Neuronal stem cell (in vitro differentiated cells): Measurements from ENCODE around the gene HSF4.

Source experiments
- DNase-seq: peaks from one replicate; pipeline ENCODE4 v3.0.0-alpha.2; 2013; ENCODE audit warnings: low spot score
- H2AFZ ChIP-seq: one replicate; pipeline ENCODE4 v1.6.1; 2013; ENCODE audit warnings: mild to moderate bottlenecking, low read length, inconsistent platforms
- H2AK5ac ChIP-seq: 2 replicates; pipeline ENCODE4 v1.6.1; 2013; ENCODE audit warnings: low read depth, mild to moderate bottlenecking, inconsistent platforms, low read length, moderate library complexity, mixed read lengths
- H2BK120ac ChIP-seq: 2 replicates; pipeline ENCODE4 v1.6.1; 2013; ENCODE audit warnings: low read depth, mild to moderate bottlenecking, inconsistent platforms, low read length, moderate library complexity, mixed read lengths
- H2BK12ac ChIP-seq: one replicate; pipeline ENCODE4 v1.6.1; 2013; ENCODE audit warnings: low read length, inconsistent platforms
- H2BK15ac ChIP-seq: 2 replicates; pipeline ENCODE4 v1.6.1; 2013; ENCODE audit warnings: mild to moderate bottlenecking, low read length, inconsistent platforms, mixed read lengths
- H2BK5ac ChIP-seq: one replicate; pipeline ENCODE4 v1.6.1; 2013; ENCODE audit warnings: inconsistent platforms, mild to moderate bottlenecking, low read length, moderate library complexity
- H3K14ac ChIP-seq: one replicate; pipeline ENCODE4 v1.6.1; 2013; ENCODE audit warnings: low read length, inconsistent platforms
- H3K18ac ChIP-seq: 2 replicates; pipeline ENCODE4 v1.6.1; 2013; ENCODE audit warnings: low read length, inconsistent platforms
- H3K23ac ChIP-seq: 2 replicates; pipeline ENCODE4 v1.6.1; 2013; ENCODE audit warnings: low read depth, mild to moderate bottlenecking, mixed read lengths, low read length, inconsistent platforms; ENCODE audit not compliant: poor library complexity
- H3K27ac ChIP-seq: replicated peaks from 3 replicates; pipeline ENCODE4 v1.5.1; 2013; ENCODE audit warnings: low read length, inconsistent platforms
- H3K27me3 ChIP-seq, 3 experiments: 2 replicates each; pipeline ENCODE4 v1.6.1; 2013; ENCODE audit warnings: low read length in 3 of 3, mild to moderate bottlenecking in 2 of 3, inconsistent platforms in 1 of 3, low read depth in 1 of 3, mixed read lengths in 1 of 3, moderate library complexity in 1 of 3; ENCODE audit not compliant: control insufficient read depth in 3 of 3, insufficient read depth in 3 of 3
- H3K36me3 ChIP-seq, 2 donors: replicated peaks in 1 of 2; 2 replicates each; pipeline ENCODE4 v1.6.1; 2013; ENCODE audit warnings: low read length in 2 of 2; ENCODE audit not compliant: control insufficient read depth in 2 of 2, insufficient read depth in 2 of 2
- H3K4ac ChIP-seq: 2 replicates; pipeline ENCODE4 v1.6.1; 2013; ENCODE audit warnings: inconsistent platforms, mild to moderate bottlenecking, low read length, moderate library complexity
- H3K4me1 ChIP-seq, 2 donors: 1 replicate in 1 of 2; 2 replicates in 1 of 2; pipeline ENCODE4 v1.6.1; 2013; ENCODE audit warnings: low read length in 2 of 2, low read depth in 1 of 2; ENCODE audit not compliant: control insufficient read depth in 2 of 2, insufficient read depth in 1 of 2
- H3K4me2 ChIP-seq: one replicate; pipeline ENCODE4 v1.6.1; 2013; ENCODE audit warnings: mild to moderate bottlenecking, low read length, inconsistent platforms; ENCODE audit not compliant: insufficient read depth, poor library complexity, severe bottlenecking
- H3K4me3 ChIP-seq, 2 donors: 2 replicates each; pipeline ENCODE4 v1.5.1; 2013; ENCODE audit warnings: low read length in 2 of 2, mild to moderate bottlenecking in 2 of 2, inconsistent platforms in 1 of 2, moderate library complexity in 1 of 2
- H3K79me1 ChIP-seq: one replicate; pipeline ENCODE4 v1.6.1; 2013; ENCODE audit warnings: low read depth, mild to moderate bottlenecking, inconsistent platforms, low read length, moderate library complexity
- H3K9ac ChIP-seq: one replicate; pipeline ENCODE4 v1.6.1; 2013; ENCODE audit warnings: mild to moderate bottlenecking, low read depth, low read length, inconsistent platforms; ENCODE audit not compliant: poor library complexity
- H3K9me3 ChIP-seq, 2 donors: replicated peaks in 1 of 2; 2 replicates each; pipeline versions ENCODE3 to v1.6.1; 2013; ENCODE audit warnings: low read length in 2 of 2, mild to moderate bottlenecking in 2 of 2, inconsistent platforms in 1 of 2, low read depth in 1 of 2, mixed read lengths in 1 of 2, moderate library complexity in 1 of 2; ENCODE audit not compliant: control insufficient read depth in 2 of 2, insufficient read depth in 1 of 2
- H4K8ac ChIP-seq: one replicate; pipeline ENCODE4 v1.6.1; 2013; ENCODE audit warnings: low read depth, mild to moderate bottlenecking, inconsistent platforms, low read length, moderate library complexity
- H4K91ac ChIP-seq: one replicate; pipeline ENCODE4 v1.6.1; 2013; ENCODE audit warnings: low read length, low read depth, mild to moderate bottlenecking, inconsistent platforms; ENCODE audit not compliant: poor library complexity
- WGBS, 2 donors: extraction: QIAGEN DNeasy Blood & Tissue Kit; methylation state at CpG; one replicate each; pipeline ENCODE4 v1.1.7; 2013; ENCODE audit warnings: missing lambda C conversion rate in 2 of 2, mixed read lengths in 1 of 2; ENCODE audit not compliant: insufficient read length in 2 of 2, insufficient replicate concordance in 1 of 2; ENCODE audit errors: extremely low coverage in 2 of 2; 5-methylcytosine and 5-hydroxymethylcytosine counted together

Gene HSF4

GRCh38 chr16:67194260-67194659 is 29.7 kb downstream of the HSF4 start:
- H2BK5ac ChIP-seq, result no peak overlapping the region
- H2BK12ac ChIP-seq, result no peak overlapping the region
- H3K4me3 ChIP-seq, result no peak overlapping the region
- peaks cover 47 to 56% of the 10 kb centered on the region in 2 donors for H3K36me3 ChIP-seq
- H4K91ac ChIP-seq, result no peak overlapping the region
- H3K4ac ChIP-seq, result no peak overlapping the region
- no peak overlapping the region for H2BK15ac ChIP-seq
- DNase-seq, result no peak
- H3K14ac ChIP-seq, result no peak overlapping the region
- H3K4me2 ChIP-seq, result no peak overlapping the region
- no peaks in the 10 kb centered on the region for H3K27me3 ChIP-seq
- H3K9ac ChIP-seq, result no peak overlapping the region
- H2AK5ac ChIP-seq, result no peak overlapping the region
- H3K4me1 ChIP-seq, result peaks cover 14 to 20% of the 10 kb centered on the region in 2 donors
- no peak overlapping the region for H4K8ac ChIP-seq
- H3K79me1 ChIP-seq, result peaks cover 8% of the 10 kb centered on the region
- H3K9me3 ChIP-seq, result no peaks in the 10 kb centered on the region
- H2AFZ ChIP-seq, result no peak overlapping the region
- H2BK120ac ChIP-seq, result no peak overlapping the region
- no peak overlapping the region for H3K23ac ChIP-seq
- no peak overlapping the region for H3K27ac ChIP-seq
- WGBS, 2 donors, result no CpG with 5 or more reads among the region's 6 CpGs
- H3K18ac ChIP-seq, result no peak overlapping the region

DNA sequence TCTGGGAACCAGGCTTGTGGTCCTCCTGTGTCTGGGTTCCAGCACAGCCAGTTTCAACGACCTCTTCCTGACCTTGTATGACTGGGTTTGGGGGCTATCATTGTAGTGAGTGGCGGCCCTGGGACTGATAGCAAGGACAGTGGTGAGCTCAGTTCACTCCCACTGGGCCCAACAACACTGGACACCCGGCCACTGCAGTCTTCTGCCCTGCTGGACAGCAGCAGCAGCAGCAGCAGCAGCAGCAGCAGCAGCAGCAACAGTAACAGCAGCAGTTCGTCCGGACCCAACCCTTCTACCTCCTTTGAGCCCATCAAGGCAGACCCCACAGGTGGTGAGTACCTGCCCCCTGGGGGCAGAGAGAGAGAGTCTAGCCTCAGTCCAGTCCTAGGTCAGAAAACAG is 31.1 kb downstream of the HSF4 start:
- Histone ChIP-seq H3K9ac (no peak overlapping the region), H2BK12ac (no peak overlapping the region), H2AK5ac (no peak overlapping the region), H3K4me2 (no peak overlapping the region), H4K8ac (no peak overlapping the region), H2BK120ac (no peak overlapping the region), H3K4ac (no peak overlapping the region), H2BK5ac (no peak overlapping the region), H3K9me3 (no peaks in the 10 kb centered on the region), H2AFZ (no peak overlapping the region), H3K18ac (no peak overlapping the region), H3K23ac (no peak overlapping the region), H4K91ac (no peak overlapping the region), H3K4me1 (peaks cover 12 to 19% of the 10 kb centered on the region in 2 donors), H3K14ac (no peak overlapping the region), H3K27me3 (peaks cover 0 to 5% (median 0%) of the 10 kb centered on the region in 3 experiments), H3K36me3 (peaks cover 49 to 68% of the 10 kb centered on the region in 2 donors), H3K4me3 (no peak overlapping the region), H2BK15ac (no peak overlapping the region), H3K79me1 (peaks cover 8% of the 10 kb centered on the region), H3K27ac (no peak overlapping the region)
- no peak for DNase-seq
- no CpG with 5 or more reads among the region's 5 CpGs for WGBS, 2 donors

DNA sequence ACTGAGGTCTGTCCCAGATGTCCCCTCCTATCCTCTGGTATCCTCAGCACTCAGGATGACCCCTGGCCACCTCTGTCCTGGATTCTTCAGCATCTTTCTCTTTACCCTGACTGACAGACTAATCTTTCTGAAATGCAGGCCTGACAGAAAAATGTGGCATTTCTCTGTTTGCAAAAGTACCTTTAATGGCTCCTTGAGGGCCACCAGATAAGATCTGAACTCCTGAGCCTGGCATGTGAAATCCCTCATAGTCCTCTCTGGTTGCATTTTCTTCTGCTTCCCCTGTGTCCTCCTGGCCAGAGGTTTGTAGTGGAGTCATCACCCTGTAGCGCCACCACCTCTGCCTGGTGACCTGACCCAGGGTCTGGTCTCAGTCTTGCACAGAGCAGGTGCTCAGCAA is 32.3 kb downstream of the HSF4 start:
- H3K79me1 ChIP-seq, result peaks cover 8% of the 10 kb centered on the region

DNA sequence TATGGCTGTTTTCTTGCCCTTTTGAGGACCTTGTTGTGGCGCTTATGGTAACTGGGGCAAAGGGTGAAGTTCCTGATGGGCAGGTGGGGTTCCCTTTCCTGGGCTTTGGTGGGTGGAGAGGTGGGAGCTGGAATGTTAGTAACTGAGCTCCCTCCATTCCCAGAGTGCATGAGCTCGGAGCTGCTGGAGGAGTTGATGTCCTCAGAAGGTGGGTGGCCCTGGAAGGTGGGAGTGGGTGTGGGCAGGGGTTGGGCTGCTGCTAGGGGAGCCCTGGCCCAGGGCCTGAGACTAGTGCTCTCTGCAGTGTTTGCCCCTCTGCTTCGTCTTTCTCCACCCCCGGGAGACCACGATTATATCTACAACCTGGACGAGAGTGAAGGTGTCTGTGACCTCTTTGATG is 33.2 kb downstream of the HSF4 start:
- Histone ChIP-seq H3K27ac (no peak overlapping the region), H3K4ac (no peak overlapping the region), H2AFZ (no peak overlapping the region), H3K18ac (no peak overlapping the region), H4K8ac (no peak overlapping the region), H2BK15ac (no peak overlapping the region), H2AK5ac (no peak overlapping the region), H3K4me2 (no peak overlapping the region), H3K79me1 (peaks cover 4% of the 10 kb centered on the region), H3K27me3 (peaks cover 0 to 5% (median 0%) of the 10 kb centered on the region in 3 experiments), H3K36me3 (peaks cover 60 to 86% of the 10 kb centered on the region in 2 donors), H2BK120ac (no peak overlapping the region), H4K91ac (no peak overlapping the region), H3K4me1 (peaks cover 6 to 15% of the 10 kb centered on the region in 2 donors), H3K9ac (no peak overlapping the region), H3K9me3 (no peaks in the 10 kb centered on the region), H3K23ac (no peak overlapping the region), H3K14ac (no peak overlapping the region), H2BK5ac (no peak overlapping the region), H2BK12ac (no peak overlapping the region), H3K4me3 (no peak overlapping the region)
- no peak for DNase-seq
- no CpG with 5 or more reads among the region's 6 CpGs for WGBS, 2 donors

More for the DNA sequence above, 32.3 kb downstream of the HSF4 start:
- no peak overlapping the region for H3K9ac ChIP-seq
- no peak overlapping the region for H3K4ac ChIP-seq
- H3K14ac ChIP-seq, result no peak overlapping the region
- no peaks in the 10 kb centered on the region for H3K9me3 ChIP-seq
- H3K4me3 ChIP-seq, result no peak overlapping the region
- H3K27me3 ChIP-seq, result peaks cover 0 to 5% (median 0%) of the 10 kb centered on the region in 3 experiments
- H2BK120ac ChIP-seq, result no peak overlapping the region
- no peak overlapping the region for H3K27ac ChIP-seq
- H3K23ac ChIP-seq, result no peak overlapping the region
- H3K4me1 ChIP-seq, result peaks cover 11 to 18% of the 10 kb centered on the region in 2 donors
- DNase-seq, result no peak
- H2AFZ ChIP-seq, result no peak overlapping the region
- no peak overlapping the region for H3K18ac ChIP-seq
- H3K4me2 ChIP-seq, result no peak overlapping the region
- no peak overlapping the region for H4K8ac ChIP-seq
- WGBS, 2 donors, result no CpG with 5 or more reads among the region's 1 CpG
- H2BK15ac ChIP-seq, result no peak overlapping the region
- no peak overlapping the region for H2AK5ac ChIP-seq
- peaks cover 56 to 78% of the 10 kb centered on the region in 2 donors for H3K36me3 ChIP-seq
- H4K91ac ChIP-seq, result no peak overlapping the region
- no peak overlapping the region for H2BK5ac ChIP-seq
- no peak overlapping the region for H2BK12ac ChIP-seq
